Stimulated activated CD8-positive, alpha-beta memory T cell treated with anti-CD3 and anti-CD28 coated beads, Interleukin-15, amount 100 ng/mL, for 1 hour (primary cell): ENCODE data around the gene RGMA.

Experiments
- DNase-seq: peaks from one replicate; pipeline ENCODE4 v3.0.0-alpha.2; 2020; ENCODE audit warnings: low read depth

Gene RGMA

DNA sequence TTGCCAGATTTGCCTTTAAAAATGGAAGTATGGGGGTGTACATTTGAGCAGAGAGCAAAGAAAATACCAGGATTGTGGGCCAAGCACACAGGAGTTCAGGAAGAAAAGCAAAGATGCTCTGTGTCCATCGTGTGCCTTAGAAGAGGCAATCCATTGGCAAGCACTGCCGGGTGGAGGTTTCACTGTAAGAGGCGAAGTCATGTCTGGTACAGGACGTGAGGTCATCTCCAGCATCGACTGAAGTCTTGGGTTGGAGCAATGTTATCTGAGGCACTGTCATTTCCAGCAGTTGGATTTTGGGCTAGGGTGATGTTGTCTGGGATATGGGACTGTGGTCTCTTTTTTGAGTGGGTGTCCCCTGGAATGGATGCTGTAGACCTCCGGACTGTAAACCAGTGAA lies 4.8 kb upstream of the RGMA start:
- DNase-seq, result no peak

- no peak for DNase-seq
Observed at GRCh38 chr15:93091465-93091864, 2.5 kb upstream of the RGMA start.

DNA sequence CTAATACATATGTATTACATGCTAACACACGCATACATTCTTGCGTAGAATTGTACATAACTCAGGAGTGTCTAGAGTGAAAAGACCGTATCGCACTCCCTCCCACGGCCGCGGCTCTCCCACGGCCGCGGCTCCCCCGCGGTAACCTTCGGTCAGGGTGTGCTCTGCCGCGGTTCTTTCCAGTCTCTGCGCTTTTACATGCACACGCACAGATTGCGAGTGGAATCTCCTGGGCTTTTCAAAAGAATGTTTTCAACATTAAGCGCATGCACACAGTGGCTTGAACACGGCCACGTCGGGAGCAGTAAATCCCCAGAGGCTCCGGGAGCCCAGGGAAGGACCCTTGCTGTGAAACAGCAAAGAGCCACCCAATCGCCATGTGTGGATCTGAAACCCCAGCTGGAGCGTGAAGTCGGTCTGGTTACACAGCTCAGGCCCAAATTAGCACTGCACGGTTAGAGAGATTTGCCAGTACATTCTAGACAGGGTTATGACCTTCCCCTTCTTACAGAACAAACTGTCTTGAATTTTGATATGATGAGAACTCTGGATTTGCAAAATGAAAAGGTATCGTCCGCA lies 805 bp upstream of the RGMA start:
- DNase-seq, result no peak

DNA sequence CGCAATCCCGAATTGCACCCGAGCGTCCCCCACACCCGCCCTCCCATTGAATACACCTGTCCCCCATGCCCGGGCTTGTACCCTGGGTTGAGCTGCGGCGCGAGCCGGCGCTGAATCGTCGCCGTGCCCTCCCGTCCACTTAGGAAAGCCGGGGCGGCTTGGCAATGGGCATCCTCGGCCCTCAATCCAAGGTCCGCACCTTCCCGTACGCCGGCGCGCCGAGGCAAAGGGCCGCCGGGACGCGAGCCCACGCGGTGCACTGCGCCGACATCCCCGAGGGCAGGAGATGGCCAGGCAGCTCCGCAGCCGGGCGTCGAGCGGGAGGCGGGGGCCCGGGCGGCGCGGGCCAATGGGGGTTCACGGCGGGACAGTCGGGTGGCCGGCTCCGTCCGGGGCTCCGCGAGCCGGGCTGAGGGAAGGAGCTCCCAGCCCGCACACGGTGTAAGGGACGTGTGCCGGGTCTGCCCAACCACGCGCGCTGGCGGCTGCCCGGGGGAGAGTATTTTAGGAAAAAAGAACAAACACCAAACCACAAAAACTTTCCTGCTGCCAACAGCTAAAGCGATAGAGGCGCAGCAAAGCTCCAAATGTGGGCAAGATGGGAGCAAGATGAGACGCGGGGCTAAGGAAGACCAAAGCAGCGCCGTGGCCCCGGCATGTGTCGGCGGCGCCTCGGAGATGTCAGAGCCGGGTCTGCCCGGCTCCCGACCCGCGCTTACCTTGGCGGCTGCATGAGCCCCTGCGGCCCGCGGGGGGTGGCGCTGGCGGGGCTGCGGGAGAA lies 621 bp downstream of the RGMA start:
- no peak for DNase-seq

DNA sequence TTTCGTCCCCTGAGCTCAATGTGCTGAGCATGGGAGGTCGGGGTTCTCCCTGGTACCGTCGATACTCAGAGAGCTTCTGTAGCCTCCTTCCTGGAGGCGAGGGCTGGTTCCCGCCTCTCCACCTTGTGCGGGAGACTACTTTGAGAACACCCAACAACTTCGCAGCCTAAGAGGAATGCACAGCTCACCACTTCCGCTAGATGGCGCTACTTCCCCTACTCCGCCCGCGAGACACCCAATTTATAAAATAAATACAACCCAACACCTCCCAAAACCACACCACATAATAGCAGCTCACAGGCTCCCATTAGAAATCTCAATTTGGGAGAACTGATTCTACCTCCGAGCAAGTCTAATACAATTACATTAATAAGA lies 1.2 kb downstream of the RGMA start:
- DNase-seq, result peak; percentile 48

- DNase-seq, result no peak
Observed at GRCh38 chr15:93086791-93087190, 2.2 kb downstream of the RGMA start.

- no peak for DNase-seq
Observed at GRCh38 chr15:93085692-93086091, 3.3 kb downstream of the RGMA start.

- no peak for DNase-seq
Observed at GRCh38 chr15:93082861-93083260, 6.2 kb downstream of the RGMA start.

- DNase-seq, result no peak
Observed at GRCh38 chr15:93081399-93081798, 7.6 kb downstream of the RGMA start.

- no peak for DNase-seq
Observed at GRCh38 chr15:93080451-93080850, 8.6 kb downstream of the RGMA start.

GRCh38 chr15:93076875-93077274 lies 12.1 kb downstream of the RGMA start:
- no peak for DNase-seq

GRCh38 chr15:93076217-93076616 lies 12.8 kb downstream of the RGMA start:
- DNase-seq, result no peak

- DNase-seq, result no peak
Observed at GRCh38 chr15:93074599-93074998, 14.4 kb downstream of the RGMA start.

- DNase-seq, result no peak
Observed at GRCh38 chr15:93073465-93073952, 15.5 kb downstream of the RGMA start.

GRCh38 chr15:93072411-93073394 lies 16.3 kb downstream of the RGMA start:
- no peak for DNase-seq

GRCh38 chr15:93072011-93072410 lies 17.0 kb downstream of the RGMA start:
- no peak for DNase-seq

DNA sequence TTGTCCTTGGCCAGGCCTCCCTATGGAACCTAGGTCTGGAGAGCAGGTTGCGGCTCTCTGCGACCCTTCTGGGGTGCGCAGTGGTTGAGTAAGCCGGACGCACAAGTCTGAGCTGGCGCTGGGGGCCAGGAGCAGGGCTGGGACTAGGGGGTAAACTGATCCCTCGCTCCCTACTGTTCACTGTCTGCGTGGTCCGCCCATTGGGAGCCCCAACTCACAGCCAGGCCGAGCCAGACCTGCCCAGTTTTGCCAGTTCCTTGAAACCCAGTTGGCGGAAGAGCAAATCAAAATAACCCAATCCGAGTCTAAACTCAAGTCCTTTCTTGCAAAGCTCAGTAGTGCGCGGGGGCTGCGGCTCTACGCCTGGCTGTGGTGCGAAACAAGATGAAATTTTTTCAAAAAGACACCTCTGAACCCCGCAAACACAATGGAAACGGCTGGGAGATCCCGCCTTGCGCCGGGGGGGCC lies 17.5 kb downstream of the RGMA start:
- no peak for DNase-seq

DNA sequence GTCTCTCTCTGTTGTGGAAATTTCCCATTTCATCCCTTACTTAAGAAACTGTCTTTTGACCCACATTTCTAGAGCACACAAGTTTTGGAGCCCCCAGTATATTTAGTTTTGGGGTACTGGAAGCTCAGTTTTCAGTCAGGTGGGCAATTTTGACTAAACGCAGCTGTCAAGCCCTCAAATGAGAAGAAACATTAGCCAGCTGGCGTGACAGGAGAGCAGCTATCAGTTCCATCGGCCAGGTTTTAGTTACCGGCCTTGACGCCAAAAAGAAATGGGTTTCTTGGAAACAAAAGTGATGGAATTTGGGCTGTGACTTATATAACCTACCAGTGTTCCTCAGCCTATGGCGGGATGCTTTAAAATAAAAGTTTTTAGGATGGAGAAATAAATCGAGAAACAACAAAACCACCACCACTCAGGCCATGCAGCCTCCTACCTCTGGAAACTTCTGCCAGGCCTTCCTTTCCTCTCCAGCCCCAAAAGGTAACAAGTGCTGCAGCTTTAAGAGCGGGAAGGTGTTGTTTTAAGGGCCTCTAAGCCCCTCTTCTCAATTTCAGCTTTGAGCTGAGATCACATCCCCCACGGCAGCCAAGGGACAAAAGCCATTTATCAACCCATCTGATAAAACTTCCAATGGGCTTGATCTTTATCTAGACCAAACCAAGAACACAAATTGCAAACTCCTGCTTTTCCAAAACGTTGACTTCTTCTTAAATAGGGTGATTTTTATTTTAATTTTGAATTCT lies 18.3 kb downstream of the RGMA start:
- DNase-seq, result no peak

DNA sequence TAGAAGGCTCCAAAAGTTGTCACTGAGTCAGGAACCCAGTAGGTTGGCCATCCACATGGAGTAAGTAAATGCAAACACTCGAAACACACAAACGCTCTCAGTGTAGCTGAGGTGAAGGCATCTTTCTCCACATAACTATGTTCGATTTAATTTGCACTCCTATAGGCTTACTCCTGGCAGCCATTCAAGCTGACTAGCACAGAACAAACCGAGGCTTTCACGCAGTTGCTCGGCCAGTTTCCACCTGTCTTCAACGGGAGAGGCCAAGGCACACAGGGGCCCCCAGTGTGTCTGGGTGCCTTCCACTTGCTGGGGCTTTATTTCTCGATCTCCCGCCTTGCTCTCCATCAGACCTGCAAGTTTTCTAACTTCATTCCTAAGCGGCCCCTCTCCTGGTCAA lies 18.9 kb downstream of the RGMA start:
- DNase-seq, result no peak

- no peak for DNase-seq
Observed at GRCh38 chr15:93068581-93069199, 20.3 kb downstream of the RGMA start.

GRCh38 chr15:93067649-93068085 lies 21.3 kb downstream of the RGMA start:
- no peak for DNase-seq
